RWPE1 (cell line): ENCODE data around the gene SYNE1.

Experiments used
- CTCF ChIA-PET: fragments of 350-600 bp; sonication (Branson Sonifier 250); formaldehyde crosslinking; extraction: SDS; loops from one replicate; lab custom pipeline; 2021; lab: Yijun Ruan, JAX
- POLR2A ChIA-PET: fragments of 400-600 bp; formaldehyde crosslinking; extraction: SDS; loops from one replicate; lab custom pipeline; 2020; ENCODE audit warnings: antibody characterized with exemption; ENCODE audit not compliant: low non-redundant PET; lab: Yijun Ruan, JAX
- DNase-seq: peaks from one replicate; pipeline ENCODE4 v3.0.0; 2012; ENCODE audit warnings: low spot score
- H3K27ac ChIP-seq: fragments of 450-650 bp; 2 replicates; pipeline ENCODE4 v1.5.1; 2017
- CTCF ChIP-seq: fragments of 450-650 bp; conservative IDR thresholded peaks from 2 replicates; pipeline ENCODE4 v1.5.1; 2017; ENCODE audit warnings: low read depth, mild to moderate bottlenecking

The SYNE1 gene

GRCh38 chr6:152233547-152234320, 403.4 kb downstream of the SYNE1 start:
- CTCF ChIA-PET: no interaction called here
- H3K27ac ChIP-seq: no peak overlapping the region
- DNase-seq: no peak
- POLR2A ChIA-PET: no interaction called here
- no peak for TF ChIP-seq CTCF

- no peak for DNase-seq
- CTCF ChIA-PET: no interaction called here
- no peak for TF ChIP-seq CTCF
- POLR2A ChIA-PET: no interaction called here
- no peak overlapping the region for H3K27ac ChIP-seq
These were observed 404.5 kb downstream of the SYNE1 start for GRCh38 chr6:152232501-152233151.

- no peak for TF ChIP-seq CTCF
- no peak overlapping the region for H3K27ac ChIP-seq
- no peak for DNase-seq
- POLR2A ChIA-PET: no interaction called here
- CTCF ChIA-PET: interaction anchor here (0.9 kb wide), 1 partner anchor 455 kb away, joined by 3 read pairs; no protein-coding TSS in a partner anchor
These were observed 407.8 kb downstream of the SYNE1 start for GRCh38 chr6:152229330-152229729.

- ChIA-PET CTCF (interaction anchor here (0.7 kb wide), 1 partner anchor 593 kb away, joined by 7 read pairs; no protein-coding TSS in a partner anchor), POLR2A (no interaction called here)
- DNase-seq: no peak
- no peak for TF ChIP-seq CTCF
- no peak overlapping the region for H3K27ac ChIP-seq
These were observed 411.0 kb downstream of the SYNE1 start for GRCh38 chr6:152226119-152226518.

GRCh38 chr6:152225241-152225934, 411.8 kb downstream of the SYNE1 start:
- DNase-seq: no peak
- POLR2A ChIA-PET: no interaction called here
- CTCF ChIA-PET: interaction anchor here (0.7 kb wide), 1 partner anchor 593 kb away, joined by 7 read pairs; no protein-coding TSS in a partner anchor
- no peak overlapping the region for H3K27ac ChIP-seq
- TF ChIP-seq CTCF: no peak

- ChIA-PET CTCF (no interaction called here), POLR2A (no interaction called here)
- DNase-seq: no peak
- no peak for TF ChIP-seq CTCF
- H3K27ac ChIP-seq: no peak overlapping the region
These were observed 413.5 kb downstream of the SYNE1 start for GRCh38 chr6:152223636-152224035.
